Inflammatory macrophage (primary cell): ENCODE data around the gene CFTR.

Source experiments
- DNase-seq, 2 donors: peaks; one replicate each; pipeline ENCODE4 v3.0.0-alpha.2; 2020 to 2022

Gene CFTR

DNA sequence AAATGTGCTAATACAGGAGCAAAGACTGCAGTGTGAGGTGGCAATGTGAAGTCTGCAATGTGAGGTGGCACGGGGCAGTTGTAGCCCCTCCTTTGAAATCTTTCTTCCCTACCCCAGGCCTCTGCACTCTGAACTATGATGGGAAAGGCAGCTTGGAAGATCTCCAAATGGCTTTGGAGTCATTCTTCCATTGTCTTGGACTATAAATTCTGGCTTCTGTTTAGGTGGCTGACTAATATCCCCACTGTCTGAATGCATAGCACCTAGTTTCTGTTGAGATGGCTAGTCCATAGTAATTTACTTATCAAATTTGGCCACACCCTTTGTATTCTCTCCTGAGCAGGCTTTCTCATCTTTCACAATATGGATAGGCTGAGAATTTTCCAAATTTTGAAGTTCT lies 175.0 kb downstream of the CFTR start:
- no peak for DNase-seq

GRCh38 chr7:117656806-117657205 lies 177.0 kb downstream of the CFTR start:
- no peak for DNase-seq

GRCh38 chr7:117659531-117660011 lies 179.7 kb downstream of the CFTR start:
- DNase-seq, result no peak

DNA sequence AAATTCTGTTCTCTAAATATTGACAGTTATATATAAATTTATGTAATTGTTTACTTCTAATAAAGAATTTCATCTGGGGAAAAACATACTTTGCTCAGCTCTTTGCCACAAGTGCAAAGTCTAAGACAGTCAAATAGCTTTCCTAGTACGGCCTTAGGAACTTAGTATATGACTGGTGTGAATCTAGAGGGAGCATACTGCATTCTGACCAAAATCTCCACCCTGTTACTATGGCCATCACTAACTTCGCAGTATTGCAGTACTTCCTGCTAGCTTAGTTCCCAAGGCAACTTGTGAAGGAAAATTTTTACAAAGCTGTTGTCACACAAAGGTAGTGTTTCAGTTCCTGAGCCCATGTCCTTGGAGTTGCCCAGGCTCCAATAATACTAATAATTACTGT lies 181.5 kb downstream of the CFTR start:
- DNase-seq, result no peak

- no peak for DNase-seq
Observed at GRCh38 chr7:117664047-117664446, 184.2 kb downstream of the CFTR start.

GRCh38 chr7:117665368-117665767 lies 185.5 kb downstream of the CFTR start:
- no peak for DNase-seq

DNA sequence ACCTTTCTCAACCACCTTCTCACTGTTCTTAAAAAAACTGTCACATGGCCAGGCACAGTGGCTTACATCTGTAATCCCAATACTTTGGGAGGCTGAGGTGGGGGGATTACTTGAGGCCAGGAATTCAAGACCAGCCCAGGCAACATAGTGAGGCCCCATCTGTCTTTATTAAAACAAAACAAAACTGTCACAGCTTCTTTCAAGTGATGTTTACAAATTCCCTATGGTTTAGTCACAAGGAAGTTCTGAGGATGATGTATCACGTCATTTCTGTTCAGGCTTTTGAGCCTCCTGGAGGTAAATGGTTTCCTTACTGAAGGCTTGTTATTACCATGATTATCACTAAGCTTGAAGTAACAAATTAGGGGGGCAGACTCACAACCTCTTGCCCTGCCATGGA lies 186.2 kb downstream of the CFTR start:
- DNase-seq, result no peak

GRCh38 chr7:117666689-117667088 lies 186.9 kb downstream of the CFTR start:
- no peak for DNase-seq

DNA sequence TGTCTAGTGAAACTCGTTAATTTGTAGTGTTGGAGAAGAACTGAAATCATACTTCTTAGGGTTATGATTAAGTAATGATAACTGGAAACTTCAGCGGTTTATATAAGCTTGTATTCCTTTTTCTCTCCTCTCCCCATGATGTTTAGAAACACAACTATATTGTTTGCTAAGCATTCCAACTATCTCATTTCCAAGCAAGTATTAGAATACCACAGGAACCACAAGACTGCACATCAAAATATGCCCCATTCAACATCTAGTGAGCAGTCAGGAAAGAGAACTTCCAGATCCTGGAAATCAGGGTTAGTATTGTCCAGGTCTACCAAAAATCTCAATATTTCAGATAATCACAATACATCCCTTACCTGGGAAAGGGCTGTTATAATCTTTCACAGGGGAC lies 187.6 kb downstream of the CFTR start:
- DNase-seq, result no peak

GRCh38 chr7:117669818-117670217 lies 190.0 kb downstream of the CFTR start:
- no peak for DNase-seq

DNA sequence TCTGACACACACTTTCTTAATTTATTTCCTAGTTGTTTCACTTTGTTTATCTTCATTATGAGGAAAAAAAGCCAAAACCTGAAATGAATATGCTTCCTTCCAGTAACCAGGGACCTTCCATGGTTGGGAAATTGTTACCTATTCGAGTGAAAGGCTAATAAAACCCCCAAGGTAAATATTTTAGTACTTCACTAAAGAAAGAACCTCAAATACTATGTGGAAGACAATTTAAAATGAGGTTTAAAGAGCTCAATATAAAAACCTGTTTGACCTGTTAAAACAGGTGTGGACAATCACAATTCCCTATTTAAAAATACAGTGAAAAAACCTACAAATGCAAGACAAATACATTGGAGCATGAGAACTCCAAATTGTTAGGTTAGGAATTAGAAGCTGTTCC lies 192.6 kb downstream of the CFTR start:
- DNase-seq, result no peak

DNA sequence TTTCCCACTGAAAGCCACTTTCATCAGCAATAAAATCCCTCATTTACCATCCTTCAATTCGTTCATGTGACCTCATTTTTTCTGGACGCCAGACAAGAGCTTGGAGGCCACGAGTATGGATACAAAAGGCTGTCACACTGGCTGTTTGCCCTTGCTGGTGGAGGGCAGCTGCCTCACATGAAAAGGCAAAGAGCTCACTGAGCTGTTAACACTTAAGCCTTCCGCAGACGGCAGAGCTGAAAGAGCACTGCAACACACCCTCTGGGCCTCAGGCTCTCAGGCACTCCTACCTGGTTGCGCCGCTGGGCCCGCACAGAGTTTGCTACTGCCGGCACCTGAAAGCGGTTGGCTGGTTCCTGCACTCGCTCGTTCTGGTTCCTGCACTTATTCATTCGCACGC lies 193.5 kb downstream of the CFTR start:
- DNase-seq, result no peak

DNA sequence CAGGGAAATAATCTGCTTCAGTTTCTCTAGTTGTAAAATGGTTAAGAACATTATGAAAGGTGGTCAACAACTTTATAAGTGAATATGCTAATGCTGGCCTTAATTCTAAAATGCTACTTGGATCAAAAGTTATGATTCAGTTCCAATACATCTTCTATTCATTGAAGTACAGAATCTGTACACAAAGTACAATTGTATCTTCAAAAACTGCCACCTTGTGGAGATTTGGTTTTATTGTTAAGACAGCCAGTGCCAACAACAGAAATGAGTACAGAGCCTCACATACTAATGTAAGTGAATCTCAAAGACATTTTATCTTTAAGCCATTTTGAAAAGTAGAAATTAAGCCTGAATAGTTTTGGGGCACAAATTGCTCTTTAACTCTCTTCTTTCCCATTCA lies 194.0 kb downstream of the CFTR start:
- DNase-seq, result no peak

- no peak for DNase-seq
Observed at GRCh38 chr7:117674617-117675016, 194.8 kb downstream of the CFTR start.

DNA sequence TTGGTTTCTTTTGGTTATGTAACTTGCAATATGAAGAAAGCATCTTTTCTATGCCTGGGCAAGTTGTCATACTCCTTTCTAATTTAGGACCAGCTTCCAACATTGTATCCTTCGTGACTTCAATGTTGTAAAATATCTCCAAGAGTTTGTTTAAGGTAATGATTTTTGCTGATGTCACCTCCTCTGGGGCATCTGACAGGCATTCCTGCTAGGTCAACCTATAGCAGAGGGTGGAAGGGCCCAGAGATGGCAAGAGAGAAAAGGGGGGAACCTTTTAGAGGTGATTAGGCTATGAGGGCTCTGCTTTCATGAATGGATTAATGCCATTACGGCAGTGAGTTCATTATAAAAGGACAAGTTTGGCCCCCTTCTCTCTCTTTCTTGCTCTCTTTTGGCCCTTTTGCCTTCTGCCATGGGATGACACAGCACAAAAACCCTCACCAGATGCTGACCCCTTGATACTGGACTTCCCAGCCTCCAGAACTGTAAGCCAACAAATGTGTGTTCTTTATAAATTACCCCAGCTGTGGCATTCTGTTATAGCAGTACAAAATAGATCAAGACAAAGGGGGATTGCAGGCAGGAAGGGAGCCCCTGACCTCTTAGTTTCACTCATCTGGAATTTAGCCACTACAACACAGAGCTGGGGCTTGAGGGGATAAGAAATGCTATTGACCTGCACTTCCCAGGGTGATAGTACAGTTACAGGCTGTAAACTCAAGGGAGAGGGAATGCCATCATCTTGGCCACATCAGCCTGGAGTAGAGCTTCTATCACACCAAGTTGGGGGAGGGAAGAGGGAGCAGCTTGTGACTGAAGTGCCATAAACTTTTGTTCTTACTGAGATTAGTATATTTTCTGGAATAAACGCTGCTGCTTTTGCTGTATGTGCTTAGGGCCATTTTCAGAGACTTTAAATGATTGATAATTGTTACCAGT lies 195.9 kb downstream of the CFTR start:
- DNase-seq, result no peak

DNA sequence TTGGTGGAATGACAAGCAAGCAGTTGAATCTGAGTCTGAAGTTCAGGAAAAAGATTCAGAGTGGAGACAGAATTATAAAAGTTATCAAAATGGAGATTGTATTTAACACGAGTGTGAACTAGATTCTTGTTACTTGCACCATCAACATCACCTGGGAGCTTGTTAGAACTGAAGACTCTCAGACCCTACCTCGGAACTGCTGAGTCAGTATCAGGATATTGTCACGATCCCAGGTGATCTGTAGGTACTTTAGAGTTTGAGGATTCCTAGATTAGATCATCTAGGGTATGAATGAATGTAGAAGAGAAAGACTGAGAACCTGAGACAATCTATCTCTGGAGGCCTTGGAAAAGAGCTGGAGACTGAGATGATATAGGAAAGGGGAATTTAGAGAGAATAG lies 199.3 kb downstream of the CFTR start:
- DNase-seq, result no peak

- DNase-seq, result no peak
Observed at GRCh38 chr7:117682681-117683385, 203.0 kb downstream of the CFTR start.

DNA sequence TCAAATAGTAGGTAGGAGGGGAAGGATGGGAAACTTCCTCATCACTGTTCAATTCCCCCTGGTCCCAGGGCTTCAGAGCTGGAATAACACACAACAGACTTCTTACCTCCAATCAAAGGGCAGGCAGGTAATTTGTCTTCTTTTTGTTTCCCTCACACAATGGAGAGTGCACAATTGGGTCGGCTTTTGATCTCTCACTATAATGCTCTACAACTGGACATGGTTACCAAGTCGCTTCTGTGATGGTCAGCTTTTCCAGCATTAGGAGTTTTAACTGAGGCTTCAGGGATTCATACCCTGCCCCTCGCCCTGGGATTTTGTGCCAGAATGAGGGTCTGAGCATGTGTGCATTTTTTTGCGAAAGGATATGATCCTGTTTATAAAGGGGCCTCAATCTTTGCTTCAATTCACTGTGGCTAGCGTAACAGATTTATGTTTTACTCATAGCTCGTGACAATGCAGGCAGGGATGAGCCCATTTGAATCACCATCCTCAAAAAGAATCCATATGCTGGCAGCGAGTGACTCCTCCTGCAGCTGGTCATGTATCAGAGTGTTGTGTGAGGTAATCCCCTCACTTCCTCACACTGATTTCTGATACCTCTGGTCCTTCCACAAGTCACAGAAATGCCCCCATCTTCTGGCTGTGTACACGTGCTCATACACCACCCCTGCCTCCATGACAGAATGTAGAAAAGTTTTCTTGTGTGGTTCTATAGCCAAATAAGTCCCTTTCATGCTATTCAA lies 203.8 kb downstream of the CFTR start:
- no peak for DNase-seq

GRCh38 chr7:117685795-117686194 lies 206.0 kb downstream of the CFTR start:
- no peak for DNase-seq

DNA sequence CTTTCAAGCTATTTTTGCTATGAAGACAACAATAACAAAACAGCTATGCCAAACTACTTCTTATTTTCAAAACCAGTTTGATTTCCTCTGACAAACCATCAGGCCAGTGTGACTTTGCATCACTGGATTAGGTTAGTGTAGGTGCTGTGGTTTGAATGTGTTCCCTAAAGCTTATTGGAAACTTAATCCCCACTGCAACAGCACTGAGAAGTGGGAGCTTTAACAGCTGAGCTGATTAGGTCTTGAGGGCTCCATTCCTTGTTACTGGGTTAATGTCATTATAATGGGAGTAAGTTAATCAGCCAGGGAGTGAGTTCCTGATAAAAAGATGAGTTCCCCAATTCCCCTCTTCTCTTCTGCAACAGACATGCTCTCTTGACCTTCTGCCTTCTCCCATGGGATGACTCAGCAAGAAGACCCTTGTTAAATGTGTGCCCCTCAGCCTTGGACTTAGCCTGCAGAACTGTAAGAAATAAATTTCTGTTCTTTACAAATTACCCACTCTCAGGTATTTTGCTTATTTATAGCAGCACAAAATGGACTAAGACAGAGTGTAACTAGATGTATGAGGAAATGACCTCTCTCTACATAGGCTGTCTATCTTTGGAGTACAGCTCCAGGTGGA lies 206.6 kb downstream of the CFTR start:
- no peak for DNase-seq

GRCh38 chr7:117688126-117688525 lies 208.3 kb downstream of the CFTR start:
- DNase-seq, result no peak

DNA sequence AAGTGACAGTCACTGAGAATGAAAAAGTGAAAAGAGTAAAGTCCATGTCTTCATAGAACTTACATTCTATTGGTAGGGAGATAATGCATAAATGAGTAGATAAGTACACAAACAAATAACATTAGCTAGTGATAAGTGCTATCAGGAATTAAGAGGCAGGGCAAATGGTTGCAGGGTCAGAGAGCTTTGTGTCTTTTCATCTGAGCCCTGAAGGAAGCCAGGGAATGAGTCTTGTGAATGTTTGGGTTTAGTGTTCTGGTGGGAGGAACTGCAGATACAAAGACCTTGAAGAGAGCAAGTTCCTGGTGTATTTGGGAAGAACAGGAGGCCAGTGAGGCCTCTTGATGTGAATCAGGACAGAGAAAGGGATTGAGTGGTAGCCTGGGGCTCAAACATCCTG lies 209.6 kb downstream of the CFTR start:
- DNase-seq, result no peak

DNA sequence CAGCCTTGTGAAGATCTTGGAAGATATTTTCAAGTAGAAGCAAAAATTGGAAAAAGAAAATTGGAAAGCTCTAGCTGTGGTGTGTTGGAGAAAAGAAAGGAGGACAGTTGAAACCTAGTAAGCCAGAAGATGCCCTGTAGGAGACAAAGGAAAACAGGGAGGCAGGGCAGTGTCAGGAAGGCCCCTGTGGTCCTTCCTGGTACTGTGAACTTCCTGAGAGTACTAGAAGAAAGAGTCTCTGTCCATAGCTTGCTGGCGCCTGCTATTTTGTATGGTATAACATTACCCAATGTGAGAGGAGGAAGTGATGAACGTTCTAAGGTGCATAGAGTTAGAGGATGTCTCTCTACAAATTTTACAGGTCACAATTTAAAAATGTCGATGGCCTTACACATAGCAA lies 210.3 kb downstream of the CFTR start:
- no peak for DNase-seq
